TTC549 (cell line): ENCODE results near the gene CSF3.

ENCODE experiments used
- FAIRE-seq: peaks from 2 replicates; lab custom pipeline; 2012; peaks lifted over from hg19 to GRCh38; lab: Jason Lieb, UNC

The CSF3 gene, protein sequence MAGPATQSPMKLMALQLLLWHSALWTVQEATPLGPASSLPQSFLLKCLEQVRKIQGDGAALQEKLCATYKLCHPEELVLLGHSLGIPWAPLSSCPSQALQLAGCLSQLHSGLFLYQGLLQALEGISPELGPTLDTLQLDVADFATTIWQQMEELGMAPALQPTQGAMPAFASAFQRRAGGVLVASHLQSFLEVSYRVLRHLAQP

DNA sequence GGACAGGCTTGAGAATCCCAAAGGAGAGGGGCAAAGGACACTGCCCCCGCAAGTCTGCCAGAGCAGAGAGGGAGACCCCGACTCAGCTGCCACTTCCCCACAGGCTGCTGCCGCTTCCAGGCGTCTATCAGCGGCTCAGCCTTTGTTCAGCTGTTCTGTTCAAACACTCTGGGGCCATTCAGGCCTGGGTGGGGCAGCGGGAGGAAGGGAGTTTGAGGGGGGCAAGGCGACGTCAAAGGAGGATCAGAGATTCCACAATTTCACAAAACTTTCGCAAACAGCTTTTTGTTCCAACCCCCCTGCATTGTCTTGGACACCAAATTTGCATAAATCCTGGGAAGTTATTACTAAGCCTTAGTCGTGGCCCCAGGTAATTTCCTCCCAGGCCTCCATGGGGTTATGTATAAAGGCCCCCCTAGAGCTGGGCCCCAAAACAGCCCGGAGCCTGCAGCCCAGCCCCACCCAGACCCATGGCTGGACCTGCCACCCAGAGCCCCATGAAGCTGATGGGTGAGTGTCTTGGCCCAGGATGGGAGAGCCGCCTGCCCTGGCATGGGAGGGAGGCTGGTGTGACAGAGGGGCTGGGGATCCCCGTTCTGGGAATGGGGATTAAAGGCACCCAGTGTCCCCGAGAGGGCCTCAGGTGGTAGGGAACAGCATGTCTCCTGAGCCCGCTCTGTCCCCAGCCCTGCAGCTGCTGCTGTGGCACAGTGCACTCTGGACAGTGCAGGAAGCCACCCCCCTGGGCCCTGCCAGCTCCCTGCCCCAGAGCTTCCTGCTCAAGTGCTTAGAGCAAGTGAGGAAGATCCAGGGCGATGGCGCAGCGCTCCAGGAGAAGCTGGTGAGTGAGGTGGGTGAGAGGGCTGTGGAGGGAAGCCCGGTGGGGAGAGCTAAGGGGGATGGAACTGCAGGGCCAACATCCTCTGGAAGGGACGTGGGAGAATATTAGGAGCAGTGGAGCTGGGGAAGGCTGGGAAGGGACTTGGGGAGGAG lies at the start of gene CSF3:
Gene CSF3 (plus strand): TSS at position 436 of the 993 bp plus-strand sequence. CDS start 35 bp downstream, at position 471.
- no peak for FAIRE-seq

DNA sequence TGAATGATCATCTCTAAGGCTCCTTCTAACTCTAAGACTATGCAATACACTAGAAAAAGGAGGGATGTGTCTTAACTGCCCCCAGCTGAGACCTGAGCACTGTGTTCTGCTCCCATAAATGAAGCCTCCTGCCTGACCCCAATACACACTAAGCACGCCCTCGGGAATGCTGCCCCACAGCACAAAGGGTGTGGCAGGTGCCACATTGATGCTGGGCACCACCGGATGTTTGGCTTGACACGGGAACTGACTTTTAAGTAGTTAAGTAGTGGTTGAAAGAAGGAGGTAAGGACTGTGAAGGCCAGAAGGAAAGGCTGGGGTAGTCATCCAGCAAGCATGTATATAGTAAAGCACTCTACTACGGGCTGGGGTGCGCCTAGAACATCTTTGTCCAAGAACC lies 48.5 kb upstream of the CSF3 start:
- no peak for FAIRE-seq

- no peak for FAIRE-seq
These were observed 46.5 kb upstream of the CSF3 start for GRCh38 chr17:39968761-39969160.

GRCh38 chr17:39969375-39969774 lies 45.9 kb upstream of the CSF3 start:
- no peak for FAIRE-seq

DNA sequence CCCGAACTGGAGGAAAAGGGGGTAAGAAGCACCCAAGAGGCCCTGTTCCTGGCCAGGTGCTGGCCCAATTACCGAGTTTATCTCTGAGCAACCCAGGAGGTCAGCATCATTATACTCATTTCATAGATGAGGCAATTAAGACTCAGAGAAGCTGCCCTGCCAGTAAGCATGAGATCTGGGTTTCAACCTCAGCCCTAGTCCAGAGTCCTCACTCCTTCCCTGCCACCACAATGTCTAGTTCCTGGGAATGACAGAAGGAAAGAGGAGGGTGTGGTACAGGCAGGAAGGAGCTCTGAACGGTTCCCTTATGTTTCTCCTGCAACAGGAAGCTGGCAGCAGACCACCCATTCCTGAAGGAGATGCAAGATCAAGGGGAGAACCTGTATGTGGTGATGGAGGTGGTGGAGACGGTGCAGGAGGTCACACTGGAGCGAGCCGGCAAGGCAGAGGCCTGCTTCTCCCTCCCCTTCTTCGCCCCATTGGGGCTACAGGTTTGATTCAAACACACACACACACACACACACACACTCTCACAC lies 45.0 kb upstream of the CSF3 start:
- no peak for FAIRE-seq

DNA sequence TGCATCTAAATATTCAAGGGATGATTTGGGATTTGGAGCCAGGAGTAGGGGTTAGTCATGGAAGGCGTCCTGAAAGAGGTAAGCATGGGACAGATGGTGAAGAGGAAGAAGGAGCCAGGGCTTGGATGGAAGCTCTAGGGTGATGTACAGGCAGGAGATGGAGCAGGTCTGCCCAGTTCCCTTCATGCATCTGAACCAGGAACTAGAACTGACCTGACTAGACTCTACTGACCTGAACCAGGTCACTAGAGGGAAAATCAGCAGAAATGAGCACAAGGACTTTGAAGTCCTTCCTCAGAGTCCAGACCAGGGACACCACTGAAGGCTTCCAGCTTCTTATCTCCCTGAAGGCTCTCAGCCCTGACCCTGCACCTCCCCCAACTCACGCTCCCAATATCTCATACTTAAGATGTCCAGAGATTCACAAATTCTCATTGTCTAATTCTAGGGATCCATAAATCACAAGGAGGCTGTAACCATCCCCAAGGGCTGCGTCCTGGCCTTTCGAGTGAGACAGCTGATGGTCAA lies 44.1 kb upstream of the CSF3 start:
- no peak for FAIRE-seq

GRCh38 chr17:39972271-39972670 lies 43.0 kb upstream of the CSF3 start:
- FAIRE-seq = no peak

DNA sequence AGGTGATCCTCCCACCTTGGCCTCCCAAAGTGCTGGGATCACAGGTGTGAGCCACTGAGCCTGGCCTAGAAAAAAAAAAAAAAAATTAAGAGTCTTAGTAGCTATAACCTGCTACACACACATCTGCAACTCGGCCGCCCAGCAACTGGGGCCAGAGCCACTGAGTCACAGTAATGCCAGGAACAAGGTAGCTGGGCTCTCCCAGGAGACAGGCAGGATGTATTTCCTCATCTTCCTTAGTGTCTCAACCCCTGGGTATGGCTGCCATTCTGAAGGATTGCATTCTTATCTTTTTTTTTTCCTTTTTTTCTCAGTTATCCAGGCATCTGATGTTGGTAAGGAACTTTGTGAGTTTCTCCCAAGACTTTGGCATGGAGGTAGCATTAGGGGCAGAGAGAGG lies 41.7 kb upstream of the CSF3 start:
- no peak for FAIRE-seq

- no peak for FAIRE-seq
These were observed 40.8 kb upstream of the CSF3 start for GRCh38 chr17:39974433-39974832.

- FAIRE-seq = no peak
These were observed 39.4 kb upstream of the CSF3 start for GRCh38 chr17:39975801-39976200.

GRCh38 chr17:39979016-39979670 lies 36.1 kb upstream of the CSF3 start:
- FAIRE-seq = no peak

- no peak for FAIRE-seq
These were observed 35.3 kb upstream of the CSF3 start for GRCh38 chr17:39979893-39980350.

GRCh38 chr17:39980351-39981206 lies 34.7 kb upstream of the CSF3 start, which contains the start of gene PSMD3:
Gene PSMD3, plus strand, starts transcription at chr17:39980807. Its CDS starts 164 bp downstream, at chr17:39980971.
- FAIRE-seq = peak; percentile 89

GRCh38 chr17:39981207-39981741 lies 34.0 kb upstream of the CSF3 start:
- no peak for FAIRE-seq

- no peak for FAIRE-seq
These were observed 33.4 kb upstream of the CSF3 start for GRCh38 chr17:39981766-39982375.

DNA sequence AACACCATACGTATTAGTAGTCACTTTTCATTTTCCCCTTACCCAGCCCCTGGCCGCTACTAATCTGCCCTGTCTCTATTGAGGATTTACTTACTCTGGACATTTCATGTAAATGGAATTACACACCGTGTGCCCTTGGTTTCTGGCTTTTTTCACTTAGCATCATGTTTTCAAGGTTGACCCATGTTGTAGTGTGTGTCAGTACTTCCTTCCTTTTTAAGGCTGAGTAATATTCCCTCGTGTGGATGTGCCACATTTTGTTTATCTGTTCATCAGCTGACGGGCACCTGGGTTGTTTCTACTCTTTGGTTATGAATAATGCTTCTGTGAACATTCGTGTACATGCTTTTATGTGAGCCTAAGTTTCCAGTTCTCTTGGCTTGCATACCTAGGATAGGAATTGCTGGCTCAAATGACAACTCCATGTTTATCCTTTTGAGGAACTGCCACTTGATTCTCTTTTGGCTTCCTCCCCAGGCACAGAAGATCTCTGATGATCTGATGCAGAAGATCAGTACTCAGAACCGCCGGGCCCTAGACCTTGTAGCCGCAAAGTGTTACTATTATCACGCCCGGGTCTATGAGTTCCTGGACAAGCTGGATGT lies 26.9 kb upstream of the CSF3 start:
- FAIRE-seq = no peak

GRCh38 chr17:39994448-39994847 lies 20.8 kb upstream of the CSF3 start:
- FAIRE-seq = no peak

DNA sequence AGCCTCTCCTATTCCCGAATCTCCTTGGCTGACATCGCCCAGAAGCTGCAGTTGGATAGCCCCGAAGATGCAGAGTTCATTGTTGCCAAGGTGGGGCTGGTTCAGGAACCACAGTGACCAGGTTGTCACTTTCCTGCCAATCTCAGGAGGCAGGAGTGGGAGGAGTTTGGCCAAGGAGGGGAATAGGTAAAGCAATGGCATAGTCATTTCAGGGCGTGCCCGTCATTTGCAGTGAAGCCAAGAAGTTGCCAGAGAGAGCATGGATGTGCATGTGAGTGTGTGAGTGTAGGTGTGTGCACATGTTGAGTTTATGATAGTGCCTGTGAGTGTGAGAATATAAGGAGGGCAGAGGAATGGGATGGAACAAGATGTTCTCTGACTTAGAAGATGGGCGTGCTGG lies 19.8 kb upstream of the CSF3 start:
- FAIRE-seq = no peak

- FAIRE-seq = no peak
These were observed 19.1 kb upstream of the CSF3 start for GRCh38 chr17:39996162-39996561.

DNA sequence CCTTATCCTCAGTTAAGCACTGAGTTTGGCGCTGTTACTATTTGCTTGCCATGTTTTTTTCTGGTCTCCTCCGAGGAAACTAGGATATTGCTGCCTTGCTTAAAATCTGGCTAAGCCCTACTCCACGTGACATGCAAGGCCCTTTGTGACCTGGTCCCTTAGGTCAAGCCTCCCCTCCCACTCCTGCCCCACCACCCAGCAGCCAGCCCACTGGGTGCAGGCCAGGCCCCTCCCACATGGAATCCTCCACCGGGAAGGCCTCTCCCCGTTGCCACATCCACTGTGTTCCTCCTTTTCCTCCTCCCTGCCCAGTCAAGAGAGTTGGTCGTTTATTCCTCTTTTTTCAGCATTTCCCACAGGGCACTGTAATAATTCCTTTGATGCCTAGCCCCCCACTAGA lies 18.4 kb upstream of the CSF3 start:
- no peak for FAIRE-seq
